ENCODE measurements around the gene ASF1A. TPM values are rescaled to one million over a fixed set of nuclear protein-coding genes. Genes with fewer than 3 reads are reported as not detected.
A peak's percentile ranks its signal among the peaks of the same experiment; 100 is the strongest.

The ASF1A gene
- 29.1 and 32.7 TPM in 2 replicates for total RNA-seq
- 22.3 and 23.0 TPM in 2 replicates for polyA plus RNA-seq

- peaks cover 71% of the 10 kb centered on the region for H3K79me2 ChIP-seq
- no peaks in the 10 kb centered on the region for H3K9me3 ChIP-seq (ENCODE audit: low read depth)
- H2AFZ ChIP-seq = peak within 1 kb of the TSS; percentile 73
- H3K36me3 ChIP-seq (replicated peaks; ENCODE audit: insufficient read depth, low read depth) = no peaks in the 10 kb centered on the region
- TF ChIP-seq EZH2phosphoT487 (IDR thresholded peaks at IDR 0.05; ENCODE audit: low read depth, severe bottlenecking, unreplicated experiment) = no peak
- no peak for TF ChIP-seq EZH2 (IDR thresholded peaks at IDR 0.05; ENCODE audit: borderline replicate concordance)
- peak; percentile 77 for TF ChIP-seq CTCF (IDR thresholded peaks at IDR 0.05; ENCODE audit: poor library complexity)
- peak within 1 kb of the TSS; percentile 97 for H3K27ac ChIP-seq
- H3K4me1 ChIP-seq (ENCODE audit: insufficient read depth) = peaks cover 18% of the 10 kb centered on the region
- under 1% methylated on average over 47 of the region's 51 CpGs for WGBS (ENCODE audit: low lambda C conversion rate, missing lambda C conversion rate)
- H3K9me2 ChIP-seq (replicated peaks; ENCODE audit: insufficient read depth) = no peaks in the 10 kb centered on the region
- H4K20me1 ChIP-seq (ENCODE audit: insufficient read depth, poor library complexity, severe bottlenecking) = peaks cover 12% of the 10 kb centered on the region
- peak within 1 kb of the TSS; percentile 54 for H3K4me3 ChIP-seq
- peak within 1 kb of the TSS; percentile 81 for H3K4me2 ChIP-seq
- DNase-seq (ENCODE audit: low spot score) = peak; percentile 97
- H3K27me3 ChIP-seq = no peaks in the 10 kb centered on the region
Measured at GRCh38 chr6:118893807-118894424, at the start of gene ASF1A. Gene ASF1A (plus strand): TSS chr6:118894152. CDS start chr6:118894414, 262 bp downstream.

- H3K79me2 ChIP-seq = no peaks in the 10 kb centered on the region
- no peak overlapping the region for H3K4me3 ChIP-seq
- no peak for DNase-seq (ENCODE audit: low spot score)
- no peaks in the 10 kb centered on the region for H3K36me3 ChIP-seq (replicated peaks; ENCODE audit: insufficient read depth, low read depth)
- no peaks in the 10 kb centered on the region for H3K9me2 ChIP-seq (replicated peaks; ENCODE audit: insufficient read depth)
- H4K20me1 ChIP-seq (ENCODE audit: insufficient read depth, poor library complexity, severe bottlenecking) = no peaks in the 10 kb centered on the region
- H3K27ac ChIP-seq = no peak overlapping the region
- H3K4me1 ChIP-seq (ENCODE audit: insufficient read depth) = no peaks in the 10 kb centered on the region
- H2AFZ ChIP-seq = no peak overlapping the region
- no peaks in the 10 kb centered on the region for H3K27me3 ChIP-seq
- no peak overlapping the region for H3K4me2 ChIP-seq
- no peaks in the 10 kb centered on the region for H3K9me3 ChIP-seq (ENCODE audit: low read depth)
- no peak for TF ChIP-seq CTCF (IDR thresholded peaks at IDR 0.05; ENCODE audit: poor library complexity)
- WGBS (ENCODE audit: low lambda C conversion rate, missing lambda C conversion rate) = over 99% methylated on average over 3 of the region's 3 CpGs
Measured at GRCh38 chr6:118844915-118845314, 49.0 kb upstream of the ASF1A start.

GRCh38 chr6:118853408-118853807 is 40.5 kb upstream of the ASF1A start:
- Histone ChIP-seq H3K4me3 (no peak overlapping the region), H3K36me3 (replicated peaks; ENCODE audit: insufficient read depth, low read depth) (no peaks in the 10 kb centered on the region), H3K27ac (no peak overlapping the region), H4K20me1 (ENCODE audit: insufficient read depth, poor library complexity, severe bottlenecking) (no peaks in the 10 kb centered on the region), H3K27me3 (no peaks in the 10 kb centered on the region), H3K9me3 (ENCODE audit: low read depth) (no peaks in the 10 kb centered on the region), H3K4me2 (no peak overlapping the region), H2AFZ (no peak overlapping the region), H3K4me1 (ENCODE audit: insufficient read depth) (no peaks in the 10 kb centered on the region), H3K79me2 (peaks cover 13% of the 10 kb centered on the region), H3K9me2 (replicated peaks; ENCODE audit: insufficient read depth) (no peaks in the 10 kb centered on the region)
- DNase-seq (ENCODE audit: low spot score) = no peak
- TF ChIP-seq EZH2phosphoT487 (IDR thresholded peaks at IDR 0.05; ENCODE audit: low read depth, severe bottlenecking, unreplicated experiment) = no peak
- TF ChIP-seq EZH2 (IDR thresholded peaks at IDR 0.05; ENCODE audit: borderline replicate concordance) = no peak
- TF ChIP-seq CTCF (IDR thresholded peaks at IDR 0.05; ENCODE audit: poor library complexity) = no peak
- 96% methylated on average over 5 of the region's 5 CpGs for WGBS (ENCODE audit: low lambda C conversion rate, missing lambda C conversion rate)

All from hepatocyte (in vitro differentiated cells).